Fibroblast of pulmonary artery (primary cell): ENCODE data around the gene SNU13.

Experiments used
- DNase-seq: peaks from one replicate; pipeline ENCODE4 v3.0.0-alpha.2; 2010; ENCODE audit warnings: low read depth
- H3K4me3 ChIP-seq: replicated peaks from 2 replicates; pipeline ENCODE4 v1.5.1; 2011; ENCODE audit warnings: low read depth, mild to moderate bottlenecking, control low read depth, low read length, moderate library complexity
- CTCF ChIP-seq: IDR thresholded peaks from 2 replicates; pipeline ENCODE4 v1.5.1; 2011; ENCODE audit warnings: mild to moderate bottlenecking, control low read depth, low read length, inconsistent platforms; ENCODE audit errors: missing control alignments

Gene SNU13

GRCh38 chr22:41656556-41656955 is 32.1 kb downstream of the SNU13 start:
- TF ChIP-seq CTCF = no peak
- H3K4me3 ChIP-seq = no peak overlapping the region
- no peak for DNase-seq

- TF ChIP-seq CTCF = no peak
- no peak overlapping the region for H3K4me3 ChIP-seq
- DNase-seq = no peak
Measured at GRCh38 chr22:41654322-41654721, 34.3 kb downstream of the SNU13 start.

DNA sequence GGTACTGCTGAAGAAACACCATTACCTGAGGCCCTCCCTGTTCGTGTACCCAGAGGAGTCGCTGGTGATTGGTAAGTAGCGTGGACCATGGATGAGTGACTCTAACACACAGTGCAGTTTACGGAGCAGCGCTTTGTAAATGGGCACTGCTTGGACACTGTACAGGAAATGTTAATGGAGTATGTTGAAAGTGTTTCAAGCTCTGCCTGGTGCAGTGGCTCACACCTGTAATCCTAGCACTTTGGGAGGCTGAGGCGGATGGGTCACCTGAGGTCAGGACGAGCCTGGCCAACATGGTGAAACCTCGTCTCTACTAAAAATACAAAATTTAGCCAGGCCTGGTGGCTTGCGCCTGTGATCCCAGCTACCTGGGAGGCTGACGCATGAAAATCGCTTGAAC is 37.8 kb downstream of the SNU13 start:
- DNase-seq = no peak
- no peak for TF ChIP-seq CTCF
- H3K4me3 ChIP-seq = no peak overlapping the region

GRCh38 chr22:41650229-41650628 is 38.4 kb downstream of the SNU13 start:
- H3K4me3 ChIP-seq = no peak overlapping the region
- TF ChIP-seq CTCF = no peak
- no peak for DNase-seq

DNA sequence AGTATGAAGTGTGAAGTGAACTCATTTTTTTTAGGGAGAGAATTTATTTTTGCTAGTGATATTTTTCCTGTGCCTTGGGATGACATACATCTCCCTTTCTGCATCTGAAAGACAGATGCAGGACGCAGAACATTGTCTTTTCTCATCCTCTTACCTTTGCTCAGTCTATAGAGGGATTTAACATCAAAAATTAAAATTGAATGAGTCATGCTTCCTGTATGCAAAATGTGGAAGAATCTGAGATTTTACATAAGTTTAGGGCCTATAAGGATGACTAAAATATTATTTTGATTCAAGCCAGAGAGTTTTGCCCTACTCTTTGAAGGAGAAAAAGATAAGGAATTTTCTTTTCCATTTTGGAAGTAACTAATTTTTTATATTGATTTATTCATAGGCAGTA is 40.2 kb downstream of the SNU13 start:
- no peak for DNase-seq
- TF ChIP-seq CTCF = no peak
- no peak overlapping the region for H3K4me3 ChIP-seq

DNA sequence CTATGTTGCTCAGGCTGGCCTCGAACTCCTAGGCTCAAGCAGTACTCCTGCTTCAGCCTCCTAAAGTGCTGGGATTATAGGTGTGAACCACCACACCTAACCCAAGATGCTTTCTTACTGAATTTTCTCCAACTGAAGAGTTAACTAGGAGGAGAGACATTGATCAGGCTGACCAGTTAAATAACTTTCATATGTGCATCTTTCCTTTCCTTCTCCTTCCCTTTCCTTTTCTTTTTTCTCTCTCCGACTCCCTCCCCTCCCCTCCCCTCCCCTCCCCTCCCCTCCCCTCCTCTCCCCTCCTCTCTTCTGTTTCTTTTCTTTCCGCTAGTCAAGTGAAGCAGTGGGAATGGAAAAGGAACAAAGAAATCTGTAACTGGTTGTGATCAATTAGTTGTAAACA is 40.9 kb downstream of the SNU13 start:
- DNase-seq = no peak
- TF ChIP-seq CTCF = no peak
- H3K4me3 ChIP-seq = no peak overlapping the region

DNA sequence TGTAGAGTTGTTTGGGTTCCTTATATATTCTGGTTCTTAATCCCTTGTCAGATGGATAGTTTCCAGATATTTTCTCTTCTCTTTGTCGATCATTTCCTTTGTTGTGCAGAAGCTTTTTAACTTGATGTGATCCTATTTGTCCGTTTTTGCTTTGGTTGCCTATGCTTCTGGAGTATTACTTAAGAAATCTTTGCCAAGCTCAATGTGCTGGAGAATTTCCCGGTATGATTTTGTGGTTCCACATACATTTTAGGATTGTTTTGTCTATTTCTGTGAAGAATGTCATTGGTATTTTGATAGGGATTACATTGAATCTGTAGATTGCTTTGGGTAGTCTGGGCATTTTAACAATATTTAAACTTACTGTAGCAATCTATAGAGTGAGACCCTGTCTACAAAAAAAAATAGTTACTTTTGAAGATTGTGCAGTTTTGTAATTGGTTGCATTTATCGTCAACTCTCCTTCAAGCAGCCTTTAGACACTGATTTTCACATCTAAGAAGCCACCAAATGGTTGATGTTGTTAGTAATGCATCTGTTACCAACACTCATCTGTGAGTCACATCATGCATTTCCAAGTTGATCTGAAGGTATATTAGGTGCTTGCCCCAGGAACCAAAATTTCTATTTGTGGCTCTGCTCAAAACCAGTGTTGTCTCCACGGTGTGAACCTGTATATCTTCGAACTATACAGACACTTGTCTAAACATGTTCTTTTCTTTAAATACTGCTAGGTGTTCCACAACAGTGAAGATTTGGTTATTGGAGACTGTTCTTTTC is 46.1 kb downstream of the SNU13 start:
- TF ChIP-seq CTCF = no peak
- no peak overlapping the region for H3K4me3 ChIP-seq
- no peak for DNase-seq
